Medulla oblongata (tissue), 1 donor: ENCODE measurements around the gene GLTP.

Experiments
- DNase-seq: peaks from one replicate; pipeline ENCODE4 v3.0.0-alpha.2; 2015; ENCODE audit errors: extremely low spot score

Gene GLTP

GRCh38 chr12:109844091-109844490 lies 36.2 kb downstream of the GLTP start:
- DNase-seq: no peak

- DNase-seq: no peak
These were observed 38.3 kb downstream of the GLTP start for GRCh38 chr12:109842021-109842420.

GRCh38 chr12:109841356-109841755 lies 39.0 kb downstream of the GLTP start:
- DNase-seq: no peak

GRCh38 chr12:109840305-109841074 lies 39.9 kb downstream of the GLTP start:
- peak; percentile 58 for DNase-seq

GRCh38 chr12:109839444-109839843 lies 40.9 kb downstream of the GLTP start:
- DNase-seq: no peak

- DNase-seq: no peak
These were observed 43.4 kb downstream of the GLTP start for GRCh38 chr12:109836916-109837315.

- DNase-seq: no peak
These were observed 44.5 kb downstream of the GLTP start for GRCh38 chr12:109835827-109836226.

- no peak for DNase-seq
These were observed 46.8 kb downstream of the GLTP start, which contains the start of gene TRPV4 for GRCh38 chr12:109833307-109834189. TSS of gene TRPV4 (minus strand) at chr12:109833398. CDS start at chr12:109814796, 18,602 bp downstream.

- no peak for DNase-seq
These were observed 47.6 kb downstream of the GLTP start for GRCh38 chr12:109832541-109833306.

GRCh38 chr12:109831929-109832328 lies 48.4 kb downstream of the GLTP start:
- no peak for DNase-seq

GRCh38 chr12:109831365-109831764 lies 49.0 kb downstream of the GLTP start:
- no peak for DNase-seq

- no peak for DNase-seq
These were observed 49.6 kb downstream of the GLTP start for GRCh38 chr12:109830718-109831117.

GRCh38 chr12:109830267-109830666 lies 50.1 kb downstream of the GLTP start:
- DNase-seq: no peak

- DNase-seq: no peak
These were observed 50.7 kb downstream of the GLTP start for GRCh38 chr12:109829667-109830066.

GRCh38 chr12:109828754-109829511 lies 51.4 kb downstream of the GLTP start:
- DNase-seq: no peak

- peak; percentile 79 for DNase-seq
These were observed 52.5 kb downstream of the GLTP start for GRCh38 chr12:109827566-109828550.

GRCh38 chr12:109827080-109827479 lies 53.3 kb downstream of the GLTP start:
- DNase-seq: no peak

GRCh38 chr12:109824731-109825130 lies 55.6 kb downstream of the GLTP start:
- no peak for DNase-seq

GRCh38 chr12:109822951-109823411 lies 57.4 kb downstream of the GLTP start:
- peak; percentile 36 for DNase-seq

GRCh38 chr12:109822416-109822815 lies 57.9 kb downstream of the GLTP start:
- DNase-seq: no peak
